Mucosa of descending colon (tissue), 3 donors: Measurements from ENCODE around the gene TEX36. TPM values are rescaled to one million over a fixed set of nuclear protein-coding genes. Genes with fewer than 3 reads are reported as not detected.
A peak's percentile ranks its signal among the peaks of the same experiment; 100 is the strongest.
"Not testable (repeated sequence)": the region's sequence is repeated elsewhere in the genome, so short reads cannot be mapped to it uniquely, and the experiment has no call there.

Source experiments
- ATAC-seq: fragments of 200-7000 bp; cut with Tn5 transposase; one replicate; pipeline ENCODE4 v1.9.1; 2020; ENCODE audit warnings: mild to moderate bottlenecking, moderate library complexity
- DNase-seq, 3 donors: peaks; one replicate each; pipeline ENCODE4 v3.0.0-alpha.2; 2020
- H3K36me3 ChIP-seq: fragments of 200-600 bp; one replicate; pipeline ENCODE4 v1.8.0; 2021; ENCODE audit warnings: low read depth, mild to moderate bottlenecking
- H3K4me1 ChIP-seq: fragments of 200-600 bp; one replicate; pipeline ENCODE4 v1.8.0; 2021; ENCODE audit warnings: low read depth, mild to moderate bottlenecking
- H3K4me3 ChIP-seq: fragments of 200-600 bp; one replicate; pipeline ENCODE4 v1.8.0; 2021; ENCODE audit warnings: mild to moderate bottlenecking
- H3K9me3 ChIP-seq: fragments of 200-600 bp; one replicate; pipeline ENCODE4 v1.8.0; 2021; ENCODE audit warnings: mild to moderate bottlenecking
- intact Hi-C, 2 donors: fragments of 100-400 bp; cut with DNase I in 1 of 2; cut with micrococcal nuclease in 1 of 2; formaldehyde crosslinking; loops; one replicate each; pipeline versions ENCODE4 v1.11.0 to v1.11.1; 2022; cut with DNase I, micrococcal nuclease
- total RNA-seq, 3 donors: library from RNA; stranded (reverse); fragmentation: NEBNext Ultra II Directional in 2 of 3; extraction: Animal tissue kit (Norgen Biotek cat#: 25700) in 2 of 3; gene quantifications; one replicate each; pipeline versions ENCODE4 v1.2.1 to v1.2.4, GENCODE V29; 2021 to 2023
- TF ChIP-seq, protein P1 (sequence below): fragments of 200-600 bp; IDR thresholded peaks from one replicate; pipeline ENCODE4 v1.8.0; 2022; ENCODE audit warnings: antibody characterized with exemption, mild to moderate bottlenecking
- donor health status: DM: no; HTN: no; CAD: no; lungs with moderate emphysema.
- donor health status: DM: no; HTN: no; CAD: no.
- donor health status: DM: no; HTN: yes; CAD: no.

Gene TEX36
- total RNA-seq, 3 donors from 2014 or later: not detected

DNA sequence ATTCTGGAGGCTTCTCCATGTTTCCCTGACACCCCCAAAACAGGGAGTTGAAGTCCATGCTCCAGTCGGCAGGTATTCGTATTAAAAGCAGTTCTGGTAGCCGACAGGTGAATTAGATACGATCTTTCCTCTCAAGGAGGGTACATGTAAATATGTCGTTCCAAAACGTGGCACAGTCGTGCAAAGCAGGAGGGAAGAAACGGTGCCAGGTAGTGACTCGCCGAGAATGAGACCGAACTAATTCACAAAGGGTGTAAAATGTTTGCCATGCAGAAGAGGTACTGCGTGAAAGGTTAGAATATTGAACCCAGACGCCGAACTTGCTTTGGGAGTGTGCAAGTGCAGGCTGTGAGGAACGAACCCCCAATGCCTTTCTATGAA is 37.0 kb upstream of the TEX36 start:
- ATAC-seq (no peak), DNase-seq (peak in 1 of 3 donors; percentile 28)
- intact Hi-C loops: no loop called here
- TF ChIP-seq, protein P1, sequence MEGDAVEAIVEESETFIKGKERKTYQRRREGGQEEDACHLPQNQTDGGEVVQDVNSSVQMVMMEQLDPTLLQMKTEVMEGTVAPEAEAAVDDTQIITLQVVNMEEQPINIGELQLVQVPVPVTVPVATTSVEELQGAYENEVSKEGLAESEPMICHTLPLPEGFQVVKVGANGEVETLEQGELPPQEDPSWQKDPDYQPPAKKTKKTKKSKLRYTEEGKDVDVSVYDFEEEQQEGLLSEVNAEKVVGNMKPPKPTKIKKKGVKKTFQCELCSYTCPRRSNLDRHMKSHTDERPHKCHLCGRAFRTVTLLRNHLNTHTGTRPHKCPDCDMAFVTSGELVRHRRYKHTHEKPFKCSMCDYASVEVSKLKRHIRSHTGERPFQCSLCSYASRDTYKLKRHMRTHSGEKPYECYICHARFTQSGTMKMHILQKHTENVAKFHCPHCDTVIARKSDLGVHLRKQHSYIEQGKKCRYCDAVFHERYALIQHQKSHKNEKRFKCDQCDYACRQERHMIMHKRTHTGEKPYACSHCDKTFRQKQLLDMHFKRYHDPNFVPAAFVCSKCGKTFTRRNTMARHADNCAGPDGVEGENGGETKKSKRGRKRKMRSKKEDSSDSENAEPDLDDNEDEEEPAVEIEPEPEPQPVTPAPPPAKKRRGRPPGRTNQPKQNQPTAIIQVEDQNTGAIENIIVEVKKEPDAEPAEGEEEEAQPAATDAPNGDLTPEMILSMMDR: no peak
- peak overlapping the region; percentile 96 for H3K4me3 ChIP-seq
- H3K36me3 ChIP-seq: no peaks in the 10 kb centered on the region
- H3K9me3 ChIP-seq: peaks cover 3% of the 10 kb centered on the region
- H3K4me1 ChIP-seq: peaks cover 10% of the 10 kb centered on the region

GRCh38 chr10:125719173-125720001 is 36.4 kb upstream of the TEX36 start, which contains the start of gene EDRF1:
TSS of gene EDRF1 (plus strand) at chr10:125719709. CDS start at chr10:125719808, 99 bp downstream.
- Histone ChIP-seq H3K9me3 (peaks cover 3% of the 10 kb centered on the region), H3K36me3 (no peaks in the 10 kb centered on the region), H3K4me1 (peaks cover 10% of the 10 kb centered on the region), H3K4me3 (peak within 1 kb of the TSS; percentile 96)
- TF ChIP-seq, protein P1: no peak
- DNase-seq: peak; percentile 99 to 100 (median 99)
- peak; percentile 100 for ATAC-seq
- intact Hi-C loops: no loop called here

DNA sequence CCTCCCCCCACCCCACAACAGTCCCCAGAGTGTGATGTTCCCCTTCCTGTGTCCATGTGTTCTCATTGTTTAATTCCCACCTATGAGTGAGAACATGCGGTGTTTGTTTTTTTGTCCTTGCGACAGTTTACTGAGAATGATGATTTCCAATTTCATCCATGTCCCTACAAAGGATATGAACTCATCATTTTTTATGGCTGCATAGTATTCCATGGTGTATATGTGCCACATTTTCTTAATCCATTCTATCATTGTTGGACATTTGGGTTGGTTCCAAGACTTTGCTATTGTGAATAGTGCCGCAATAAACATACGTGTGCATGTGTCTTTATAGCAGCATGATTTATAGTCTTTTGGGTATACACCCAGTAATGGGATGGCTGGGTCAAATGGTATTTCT is 31.8 kb upstream of the TEX36 start:
- DNase-seq, H3K36me3 ChIP-seq, intact Hi-C loops, ATAC-seq, H3K9me3 ChIP-seq, H3K4me1 ChIP-seq, H3K4me3 ChIP-seq: not testable (repeated sequence)

- Histone ChIP-seq H3K4me1 (no peaks in the 10 kb centered on the region), H3K9me3 (no peaks in the 10 kb centered on the region), H3K36me3 (no peaks in the 10 kb centered on the region), H3K4me3 (no peak overlapping the region)
- TF ChIP-seq, protein P1: no peak
- intact Hi-C loops: no loop called here
- ATAC-seq: no peak
- no peak for DNase-seq
These were observed 28.3 kb upstream of the TEX36 start for GRCh38 chr10:125711110-125711750.

- Histone ChIP-seq H3K9me3 (no peaks in the 10 kb centered on the region), H3K36me3 (no peaks in the 10 kb centered on the region), H3K4me3 (no peak overlapping the region), H3K4me1 (no peaks in the 10 kb centered on the region)
- intact Hi-C loops: no loop called here
- DNase-seq: no peak
- TF ChIP-seq, protein P1: no peak
- no peak for ATAC-seq
These were observed 26.9 kb upstream of the TEX36 start for GRCh38 chr10:125709553-125710474.
